H1 (cell line): ENCODE measurements around the gene PTH1R.

Experiments used
- BRCA1 ChIP-seq: IDR thresholded peaks from 2 replicates; pipeline ENCODE4 v1.6.1; 2012; ENCODE audit warnings: low read depth, low read length, improper control_type of control experiment
- CEBPB ChIP-seq: IDR thresholded peaks from 2 replicates; pipeline ENCODE4 v1.6.1; 2012; ENCODE audit warnings: low read depth, low read length
- CHD2 ChIP-seq: IDR thresholded peaks from 2 replicates; pipeline ENCODE4 v1.6.1; 2012; ENCODE audit warnings: low read length, improper control_type of control experiment
- CREB1 ChIP-seq: IDR thresholded peaks from 2 replicates; pipeline ENCODE4 v1.6.1; 2012; ENCODE audit warnings: inconsistent platforms
- EP300 ChIP-seq, 2 experiments: IDR thresholded peaks; 1 replicate in 1 of 2; 2 replicates in 1 of 2; pipeline ENCODE4 v1.6.1; 2011 to 2012; ENCODE audit warnings: low read depth in 2 of 2, low read length in 2 of 2, mild to moderate bottlenecking in 2 of 2, borderline replicate concordance in 1 of 2, inconsistent platforms in 1 of 2, moderate library complexity in 1 of 2
- POLR2A ChIP-seq, 2 experiments: IDR thresholded peaks; 1 replicate in 1 of 2; 2 replicates in 1 of 2; pipeline ENCODE4 v1.6.1; 2011; ENCODE audit warnings: low read depth in 2 of 2, low read length in 2 of 2, mild to moderate bottlenecking in 2 of 2; ENCODE audit errors: control extremely low read depth in 1 of 2
- SP2 ChIP-seq: IDR thresholded peaks from 2 replicates; pipeline ENCODE4 v1.6.1; 2012; ENCODE audit warnings: mild to moderate bottlenecking, low read length, inconsistent platforms
- SUZ12 ChIP-seq: fragments of 200-600 bp; sonication (generic); IDR thresholded peaks from 2 replicates; pipeline ENCODE4 v1.6.1; 2012; ENCODE audit warnings: mild to moderate bottlenecking, inconsistent platforms, low read length, moderate library complexity, mixed read lengths
- TAF1 ChIP-seq: IDR thresholded peaks from 2 replicates; pipeline ENCODE4 v1.6.1; 2011; ENCODE audit warnings: mild to moderate bottlenecking, low read depth, low read length
- TF ChIP-seq, protein P1 (sequence below), 3 experiments: IDR thresholded peaks; 1 replicate in 2 of 3; 2 replicates in 1 of 3; pipeline versions ENCODE4 v1.5.1 to v1.6.1; 2011; ENCODE audit warnings: low read length in 3 of 3, mild to moderate bottlenecking in 3 of 3, inconsistent platforms in 2 of 3, low read depth in 1 of 3, moderate library complexity in 1 of 3; ENCODE audit not compliant: insufficient read depth in 1 of 3; ENCODE audit errors: control extremely low read depth in 1 of 3
- TF ChIP-seq, protein P2 (sequence below): IDR thresholded peaks from 2 replicates; pipeline ENCODE4 v1.6.1; 2011; ENCODE audit warnings: low read depth, mild to moderate bottlenecking, low read length; ENCODE audit not compliant: insufficient read depth

DNA sequence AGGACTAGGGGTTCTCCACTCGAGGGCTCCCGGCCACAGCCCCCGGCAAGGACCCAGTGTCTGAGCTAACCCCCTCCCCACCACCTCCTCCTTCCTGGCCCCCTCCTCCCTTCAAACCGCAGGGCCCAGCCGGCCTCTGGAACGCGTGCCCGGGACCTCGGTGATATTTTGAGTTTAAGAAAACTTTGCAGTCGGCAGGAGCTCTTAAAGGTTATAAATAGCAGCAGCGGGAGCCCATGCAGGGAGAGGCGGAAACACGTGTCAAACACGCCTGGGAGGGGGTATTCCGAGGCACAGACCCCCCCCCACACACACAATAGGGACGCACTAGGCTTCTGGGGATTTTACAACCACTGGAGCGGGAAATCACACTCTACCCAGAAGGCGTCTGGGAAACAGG, 3.1 kb upstream of the PTH1R start:
- TF ChIP-seq POLR2A (IDR thresholded peaks at IDR 0.05; ENCODE audit: control extremely low read depth in 1 of 2, low read depth in 2 of 2, low read length in 2 of 2), result no peak
- TF ChIP-seq SP2, result no peak
- no peak for TF ChIP-seq TAF1
- TF ChIP-seq, protein P1, sequence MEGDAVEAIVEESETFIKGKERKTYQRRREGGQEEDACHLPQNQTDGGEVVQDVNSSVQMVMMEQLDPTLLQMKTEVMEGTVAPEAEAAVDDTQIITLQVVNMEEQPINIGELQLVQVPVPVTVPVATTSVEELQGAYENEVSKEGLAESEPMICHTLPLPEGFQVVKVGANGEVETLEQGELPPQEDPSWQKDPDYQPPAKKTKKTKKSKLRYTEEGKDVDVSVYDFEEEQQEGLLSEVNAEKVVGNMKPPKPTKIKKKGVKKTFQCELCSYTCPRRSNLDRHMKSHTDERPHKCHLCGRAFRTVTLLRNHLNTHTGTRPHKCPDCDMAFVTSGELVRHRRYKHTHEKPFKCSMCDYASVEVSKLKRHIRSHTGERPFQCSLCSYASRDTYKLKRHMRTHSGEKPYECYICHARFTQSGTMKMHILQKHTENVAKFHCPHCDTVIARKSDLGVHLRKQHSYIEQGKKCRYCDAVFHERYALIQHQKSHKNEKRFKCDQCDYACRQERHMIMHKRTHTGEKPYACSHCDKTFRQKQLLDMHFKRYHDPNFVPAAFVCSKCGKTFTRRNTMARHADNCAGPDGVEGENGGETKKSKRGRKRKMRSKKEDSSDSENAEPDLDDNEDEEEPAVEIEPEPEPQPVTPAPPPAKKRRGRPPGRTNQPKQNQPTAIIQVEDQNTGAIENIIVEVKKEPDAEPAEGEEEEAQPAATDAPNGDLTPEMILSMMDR (IDR thresholded peaks at IDR 0.05; ENCODE audit: control extremely low read depth in 1 of 3, insufficient read depth in 1 of 3, low read depth in 1 of 3, low read length in 3 of 3), result no peak
- TF ChIP-seq CEBPB, result no peak
- no peak for TF ChIP-seq SUZ12
- no peak for TF ChIP-seq BRCA1
- no peak for TF ChIP-seq EP300 (IDR thresholded peaks at IDR 0.05; ENCODE audit: borderline replicate concordance in 1 of 2, low read depth in 2 of 2, low read length in 2 of 2)
- TF ChIP-seq, protein P2, sequence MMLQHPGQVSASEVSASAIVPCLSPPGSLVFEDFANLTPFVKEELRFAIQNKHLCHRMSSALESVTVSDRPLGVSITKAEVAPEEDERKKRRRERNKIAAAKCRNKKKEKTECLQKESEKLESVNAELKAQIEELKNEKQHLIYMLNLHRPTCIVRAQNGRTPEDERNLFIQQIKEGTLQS, result no peak
- TF ChIP-seq CHD2, result no peak
- TF ChIP-seq CREB1, result no peak
